ENCODE measurements around the gene PLAC8L1.

The PLAC8L1 gene

GRCh38 chr5:146069780-146070099 lies 35.6 kb downstream of the PLAC8L1 start:
- no peak for DNase-seq
- 96% methylated on average over 2 of the region's 2 CpGs for WGBS
- H3K14ac ChIP-seq (ENCODE audit: low read length in 2 of 2): no peak overlapping the region
- no peaks in the 10 kb centered on the region for H3K9me3 ChIP-seq (ENCODE audit: control insufficient read depth, low read length)
- no peak overlapping the region for H2AFZ ChIP-seq (ENCODE audit: low read depth, low read length)
- no peak overlapping the region for H3K4me3 ChIP-seq (ENCODE audit: insufficient read depth in 1 of 2, low read depth in 1 of 2, low read length in 2 of 2)
- no peak overlapping the region for H3K18ac ChIP-seq (ENCODE audit: low read depth in 1 of 2, low read length in 2 of 2)
- no peak overlapping the region for H3K23ac ChIP-seq (ENCODE audit: low read length in 2 of 2)
- H3K4ac ChIP-seq (ENCODE audit: low read depth in 1 of 2, low read length in 2 of 2): no peak overlapping the region
- no peak overlapping the region for H2BK12ac ChIP-seq (ENCODE audit: low read length in 2 of 2)
- H3K36me3 ChIP-seq (ENCODE audit: control insufficient read depth in 1 of 2, insufficient read depth in 2 of 2, low read depth in 1 of 2, low read length in 2 of 2): no peaks in the 10 kb centered on the region
- no peak overlapping the region for H3K27ac ChIP-seq (ENCODE audit: low read length, poor library complexity, severe bottlenecking)
- no peak overlapping the region for H2AK5ac ChIP-seq (ENCODE audit: low read length, severe bottlenecking)
- no peaks in the 10 kb centered on the region for H3K79me1 ChIP-seq (replicated peaks; ENCODE audit: low read length, poor library complexity, severe bottlenecking)
- no peaks in the 10 kb centered on the region for H3K27me3 ChIP-seq (ENCODE audit: control insufficient read depth in 1 of 2, insufficient read depth in 1 of 2, low read length in 2 of 2)
- H3K4me2 ChIP-seq (ENCODE audit: low read length, poor library complexity, severe bottlenecking): no peak overlapping the region
- H4K8ac ChIP-seq (ENCODE audit: low read length): no peak overlapping the region
- H2BK15ac ChIP-seq (ENCODE audit: low read depth, poor library complexity, severe bottlenecking): no peak overlapping the region
- no peak overlapping the region for H2BK120ac ChIP-seq (ENCODE audit: low read depth, low read length)
- H4K91ac ChIP-seq (ENCODE audit: low read length): no peak overlapping the region
- H3K9ac ChIP-seq (ENCODE audit: low read length): no peak overlapping the region
- H3K4me1 ChIP-seq (ENCODE audit: control insufficient read depth, insufficient read depth, low read depth, low read length): no peaks in the 10 kb centered on the region
- H2BK5ac ChIP-seq (ENCODE audit: low read depth, low read length, poor library complexity, severe bottlenecking): no peak overlapping the region

- H3K79me1 ChIP-seq (replicated peaks; ENCODE audit: low read length, poor library complexity, severe bottlenecking): no peaks in the 10 kb centered on the region
- DNase-seq: no peak
- H3K4me2 ChIP-seq (ENCODE audit: low read length, poor library complexity, severe bottlenecking): no peak overlapping the region
- no peak overlapping the region for H3K27ac ChIP-seq (ENCODE audit: low read length, poor library complexity, severe bottlenecking)
- no peaks in the 10 kb centered on the region for H3K27me3 ChIP-seq (ENCODE audit: control insufficient read depth in 1 of 2, insufficient read depth in 1 of 2, low read length in 2 of 2)
- no peaks in the 10 kb centered on the region for H3K36me3 ChIP-seq (ENCODE audit: control insufficient read depth in 1 of 2, insufficient read depth in 2 of 2, low read depth in 1 of 2, low read length in 2 of 2)
- H3K18ac ChIP-seq (ENCODE audit: low read depth in 1 of 2, low read length in 2 of 2): no peak overlapping the region
- H2BK5ac ChIP-seq (ENCODE audit: low read depth, low read length, poor library complexity, severe bottlenecking): no peak overlapping the region
- H2AFZ ChIP-seq (ENCODE audit: low read depth, low read length): no peak overlapping the region
- H4K91ac ChIP-seq (ENCODE audit: low read length): no peak overlapping the region
- no peaks in the 10 kb centered on the region for H3K4me1 ChIP-seq (ENCODE audit: control insufficient read depth, insufficient read depth, low read depth, low read length)
- H2AK5ac ChIP-seq (ENCODE audit: low read length, severe bottlenecking): no peak overlapping the region
- H3K9ac ChIP-seq (ENCODE audit: low read length): no peak overlapping the region
- no peak overlapping the region for H2BK12ac ChIP-seq (ENCODE audit: low read length in 2 of 2)
- no peak overlapping the region for H4K8ac ChIP-seq (ENCODE audit: low read length)
- H2BK120ac ChIP-seq (ENCODE audit: low read depth, low read length): no peak overlapping the region
- no peaks in the 10 kb centered on the region for H3K9me3 ChIP-seq (ENCODE audit: control insufficient read depth, low read length)
- no peak overlapping the region for H2BK15ac ChIP-seq (ENCODE audit: low read depth, poor library complexity, severe bottlenecking)
- H3K14ac ChIP-seq (ENCODE audit: low read length in 2 of 2): no peak overlapping the region
- no peak overlapping the region for H3K4me3 ChIP-seq (ENCODE audit: insufficient read depth in 1 of 2, low read depth in 1 of 2, low read length in 2 of 2)
- no peak overlapping the region for H3K23ac ChIP-seq (ENCODE audit: low read length in 2 of 2)
- no peak overlapping the region for H3K4ac ChIP-seq (ENCODE audit: low read depth in 1 of 2, low read length in 2 of 2)
- WGBS: 92% methylated on average over 3 of the region's 6 CpGs
Measured at GRCh38 chr5:146068977-146069779, 36.2 kb downstream of the PLAC8L1 start.

- H4K91ac ChIP-seq (ENCODE audit: low read length): no peak overlapping the region
- H3K4ac ChIP-seq (ENCODE audit: low read depth in 1 of 2, low read length in 2 of 2): no peak overlapping the region
Measured at GRCh38 chr5:146068206-146068605, 37.2 kb downstream of the PLAC8L1 start.

GRCh38 chr5:146066968-146067367 lies 38.4 kb downstream of the PLAC8L1 start:
- no peak overlapping the region for H2AFZ ChIP-seq (ENCODE audit: low read depth, low read length)
- no peaks in the 10 kb centered on the region for H3K9me3 ChIP-seq (ENCODE audit: control insufficient read depth, low read length)
- no peak overlapping the region for H2AK5ac ChIP-seq (ENCODE audit: low read length, severe bottlenecking)
- WGBS: 94% methylated on average over 8 of the region's 8 CpGs
- H2BK15ac ChIP-seq (ENCODE audit: low read depth, poor library complexity, severe bottlenecking): no peak overlapping the region
- no peak overlapping the region for H3K4ac ChIP-seq (ENCODE audit: low read depth in 1 of 2, low read length in 2 of 2)
- no peaks in the 10 kb centered on the region for H3K27me3 ChIP-seq (ENCODE audit: control insufficient read depth in 1 of 2, insufficient read depth in 1 of 2, low read length in 2 of 2)
- H3K14ac ChIP-seq (ENCODE audit: low read length in 2 of 2): no peak overlapping the region
- no peak overlapping the region for H3K27ac ChIP-seq (ENCODE audit: low read length, poor library complexity, severe bottlenecking)
- H3K36me3 ChIP-seq (ENCODE audit: control insufficient read depth in 1 of 2, insufficient read depth in 2 of 2, low read depth in 1 of 2, low read length in 2 of 2): peaks cover 0 to 4% of the 10 kb centered on the region in 2 experiments
- H3K4me1 ChIP-seq (ENCODE audit: control insufficient read depth, insufficient read depth, low read depth, low read length): no peaks in the 10 kb centered on the region
- no peak overlapping the region for H3K18ac ChIP-seq (ENCODE audit: low read depth in 1 of 2, low read length in 2 of 2)
- no peak overlapping the region for H4K91ac ChIP-seq (ENCODE audit: low read length)
- H3K4me2 ChIP-seq (ENCODE audit: low read length, poor library complexity, severe bottlenecking): no peak overlapping the region
- DNase-seq: no peak
- no peak overlapping the region for H2BK120ac ChIP-seq (ENCODE audit: low read depth, low read length)
- no peaks in the 10 kb centered on the region for H3K79me1 ChIP-seq (replicated peaks; ENCODE audit: low read length, poor library complexity, severe bottlenecking)
- no peak overlapping the region for H3K4me3 ChIP-seq (ENCODE audit: insufficient read depth in 1 of 2, low read depth in 1 of 2, low read length in 2 of 2)
- no peak overlapping the region for H2BK5ac ChIP-seq (ENCODE audit: low read depth, low read length, poor library complexity, severe bottlenecking)
- H2BK12ac ChIP-seq (ENCODE audit: low read length in 2 of 2): no peak overlapping the region
- no peak overlapping the region for H4K8ac ChIP-seq (ENCODE audit: low read length)
- H3K23ac ChIP-seq (ENCODE audit: low read length in 2 of 2): no peak overlapping the region
- no peak overlapping the region for H3K9ac ChIP-seq (ENCODE audit: low read length)

More at GRCh38 chr5:146068206-146068605, 37.2 kb downstream of the PLAC8L1 start:
- no peak overlapping the region for H3K27ac ChIP-seq (ENCODE audit: low read length, poor library complexity, severe bottlenecking)
- no peak overlapping the region for H2BK5ac ChIP-seq (ENCODE audit: low read depth, low read length, poor library complexity, severe bottlenecking)
- H3K18ac ChIP-seq (ENCODE audit: low read depth in 1 of 2, low read length in 2 of 2): no peak overlapping the region
- no peaks in the 10 kb centered on the region for H3K36me3 ChIP-seq (ENCODE audit: control insufficient read depth in 1 of 2, insufficient read depth in 2 of 2, low read depth in 1 of 2, low read length in 2 of 2)
- no peaks in the 10 kb centered on the region for H3K79me1 ChIP-seq (replicated peaks; ENCODE audit: low read length, poor library complexity, severe bottlenecking)
- H2AFZ ChIP-seq (ENCODE audit: low read depth, low read length): no peak overlapping the region
- no peak overlapping the region for H3K23ac ChIP-seq (ENCODE audit: low read length in 2 of 2)
- no peak overlapping the region for H2AK5ac ChIP-seq (ENCODE audit: low read length, severe bottlenecking)
- H2BK12ac ChIP-seq (ENCODE audit: low read length in 2 of 2): no peak overlapping the region
- H3K4me2 ChIP-seq (ENCODE audit: low read length, poor library complexity, severe bottlenecking): no peak overlapping the region
- no peak overlapping the region for H4K8ac ChIP-seq (ENCODE audit: low read length)
- no peak overlapping the region for H3K9ac ChIP-seq (ENCODE audit: low read length)
- no peaks in the 10 kb centered on the region for H3K9me3 ChIP-seq (ENCODE audit: control insufficient read depth, low read length)
- WGBS: 100% methylated on average over 7 of the region's 9 CpGs
- H2BK15ac ChIP-seq (ENCODE audit: low read depth, poor library complexity, severe bottlenecking): no peak overlapping the region
- no peaks in the 10 kb centered on the region for H3K27me3 ChIP-seq (ENCODE audit: control insufficient read depth in 1 of 2, insufficient read depth in 1 of 2, low read length in 2 of 2)
- no peak overlapping the region for H2BK120ac ChIP-seq (ENCODE audit: low read depth, low read length)
- no peak for DNase-seq
- no peak overlapping the region for H3K14ac ChIP-seq (ENCODE audit: low read length in 2 of 2)
- no peaks in the 10 kb centered on the region for H3K4me1 ChIP-seq (ENCODE audit: control insufficient read depth, insufficient read depth, low read depth, low read length)
- H3K4me3 ChIP-seq (ENCODE audit: insufficient read depth in 1 of 2, low read depth in 1 of 2, low read length in 2 of 2): no peak overlapping the region
